DOHH2 (cell line): ENCODE data around the gene HMGN1.

ENCODE experiments used
- H3F3A ChIP-seq: fragments of 200-600 bp; sonication (generic), shearing (Covaris generic); 2 replicates; pipeline ENCODE4 v1.6.0; 2016; ENCODE audit warnings: antibody characterized with exemption, mild to moderate bottlenecking; ENCODE audit not compliant: control insufficient read depth, insufficient read depth
- H3K27ac ChIP-seq: fragments of 200-600 bp; sonication (generic); 2 replicates; pipeline ENCODE4 v1.5.1; 2014; ENCODE audit warnings: low read depth, mild to moderate bottlenecking, low read length, moderate library complexity
- H3K27me3 ChIP-seq: fragments of 200-600 bp; sonication (generic); 2 replicates; pipeline ENCODE4 v1.6.1; 2014; ENCODE audit warnings: mild to moderate bottlenecking, low read length, mixed read lengths; ENCODE audit not compliant: control insufficient read depth
- H3K36me3 ChIP-seq: fragments of 200-600 bp; sonication (generic); 2 replicates; pipeline ENCODE4 v1.6.1; 2014; ENCODE audit warnings: mild to moderate bottlenecking, low read length, moderate library complexity, mixed read lengths; ENCODE audit not compliant: control insufficient read depth
- H3K4me1 ChIP-seq: fragments of 200-600 bp; sonication (generic); 2 replicates; pipeline ENCODE4 v1.6.1; 2014; ENCODE audit warnings: mild to moderate bottlenecking, low read length, mixed read lengths; ENCODE audit not compliant: control insufficient read depth
- H3K4me2 ChIP-seq: fragments of 200-600 bp; sonication (generic); 2 replicates; pipeline ENCODE4 v1.6.0; 2014; ENCODE audit warnings: mild to moderate bottlenecking, low read length, moderate library complexity
- H3K4me3 ChIP-seq: fragments of 200-600 bp; sonication (generic); 2 replicates; pipeline ENCODE4 v1.5.1; 2014; ENCODE audit warnings: mild to moderate bottlenecking, low read length, mixed read lengths
- H3K79me2 ChIP-seq: fragments of 200-600 bp; sonication (generic); 2 replicates; pipeline ENCODE4 v1.6.1; 2014; ENCODE audit warnings: mild to moderate bottlenecking, low read length, mixed read lengths; ENCODE audit not compliant: control insufficient read depth
- H3K9me2 ChIP-seq: fragments of 200-600 bp; sonication (generic); replicated peaks from 2 replicates; pipeline ENCODE4 v1.6.1; 2014; ENCODE audit warnings: mild to moderate bottlenecking, low read length, mixed read lengths; ENCODE audit not compliant: control insufficient read depth
- H3K9me3 ChIP-seq: fragments of 200-600 bp; sonication (generic); 2 replicates; pipeline ENCODE4 v1.6.1; 2014; ENCODE audit warnings: antibody characterized with exemption, low read length, mixed read lengths; ENCODE audit not compliant: control insufficient read depth, insufficient read depth
- H4K20me1 ChIP-seq: fragments of 200-600 bp; sonication (generic); 2 replicates; pipeline ENCODE4 v1.6.0; 2014; ENCODE audit warnings: low read depth, mild to moderate bottlenecking, antibody characterized with exemption, low read length, moderate library complexity; ENCODE audit not compliant: control insufficient read depth, insufficient read depth
- EZH2phosphoT487 ChIP-seq: fragments of 200-600 bp; sonication (generic); IDR thresholded peaks from 2 replicates; pipeline ENCODE4 v1.6.1; 2017; ENCODE audit warnings: borderline replicate concordance, mild to moderate bottlenecking, antibody characterized with exemption, low read length, moderate library complexity, mixed read lengths
- TF ChIP-seq, protein P1 (sequence below): fragments of 200-600 bp; sonication (generic); IDR thresholded peaks from one replicate; pipeline ENCODE4 v1.5.1; 2014; ENCODE audit warnings: antibody characterized with exemption, mild to moderate bottlenecking, low read depth, low read length; ENCODE audit not compliant: poor library complexity, severe bottlenecking

HMGN1 gene

DNA sequence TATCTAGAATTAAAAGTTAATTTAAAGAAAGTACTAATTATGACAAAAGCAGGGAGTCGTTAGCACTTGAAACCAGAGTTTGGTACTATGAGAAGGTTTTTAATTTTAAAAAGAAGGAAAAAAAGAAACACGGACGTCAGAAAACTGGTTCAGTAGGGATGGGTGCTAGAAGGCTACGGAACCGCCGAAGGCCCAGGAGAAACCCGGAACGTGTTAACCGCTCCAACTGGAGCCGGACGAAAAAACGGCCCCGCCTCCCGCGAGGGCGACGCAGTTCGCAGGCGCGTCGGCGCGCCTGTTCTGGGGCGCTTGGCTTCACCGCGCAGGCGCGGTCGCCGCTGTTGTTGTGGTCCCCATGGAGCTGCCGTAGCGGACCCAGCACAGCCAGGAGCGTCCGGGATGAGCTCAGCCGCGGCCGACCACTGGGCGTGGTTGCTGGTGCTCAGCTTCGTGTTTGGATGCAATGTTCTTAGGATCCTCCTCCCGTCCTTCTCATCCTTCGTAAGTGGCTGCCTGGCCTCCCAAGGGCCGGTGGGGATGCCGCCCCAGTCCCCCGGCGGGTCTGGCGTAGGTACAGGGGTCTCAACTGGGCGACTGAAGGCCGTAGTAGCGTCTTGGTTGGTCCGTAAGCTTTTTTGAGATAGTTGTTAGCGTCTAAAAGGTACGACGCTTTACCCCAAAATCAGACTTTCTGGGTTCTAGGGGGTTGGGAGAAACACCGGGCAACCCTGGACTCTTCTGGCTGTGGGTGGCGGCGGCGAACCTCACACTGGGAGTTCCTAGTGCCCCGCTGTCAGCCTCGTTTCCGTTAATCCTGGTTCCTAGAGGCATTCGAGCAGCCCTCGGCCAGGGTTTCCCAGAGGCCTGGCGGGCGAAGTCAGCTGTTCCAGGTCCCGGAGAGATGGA is 31.4 kb upstream of the HMGN1 start:
- Histone ChIP-seq H3F3A (peaks cover 6% of the 10 kb centered on the region), H3K27ac (0 out of 2 replicates have a peak overlapping the region, but pooled peaks have one; percentile 13), H3K4me1 (peaks cover 24% of the 10 kb centered on the region), H3K79me2 (peaks cover 31% of the 10 kb centered on the region), H3K27me3 (no peaks in the 10 kb centered on the region), H3K36me3 (peaks cover 4% of the 10 kb centered on the region; the same call in 1 of the 2 replicates), H3K9me2 (no peaks in the 10 kb centered on the region), H4K20me1 (no peaks in the 10 kb centered on the region), H3K4me2 (peak overlapping the region; percentile 95), H3K4me3 (peak overlapping the region; percentile 94), H3K9me3 (no peaks in the 10 kb centered on the region)
- TF ChIP-seq, protein P1, sequence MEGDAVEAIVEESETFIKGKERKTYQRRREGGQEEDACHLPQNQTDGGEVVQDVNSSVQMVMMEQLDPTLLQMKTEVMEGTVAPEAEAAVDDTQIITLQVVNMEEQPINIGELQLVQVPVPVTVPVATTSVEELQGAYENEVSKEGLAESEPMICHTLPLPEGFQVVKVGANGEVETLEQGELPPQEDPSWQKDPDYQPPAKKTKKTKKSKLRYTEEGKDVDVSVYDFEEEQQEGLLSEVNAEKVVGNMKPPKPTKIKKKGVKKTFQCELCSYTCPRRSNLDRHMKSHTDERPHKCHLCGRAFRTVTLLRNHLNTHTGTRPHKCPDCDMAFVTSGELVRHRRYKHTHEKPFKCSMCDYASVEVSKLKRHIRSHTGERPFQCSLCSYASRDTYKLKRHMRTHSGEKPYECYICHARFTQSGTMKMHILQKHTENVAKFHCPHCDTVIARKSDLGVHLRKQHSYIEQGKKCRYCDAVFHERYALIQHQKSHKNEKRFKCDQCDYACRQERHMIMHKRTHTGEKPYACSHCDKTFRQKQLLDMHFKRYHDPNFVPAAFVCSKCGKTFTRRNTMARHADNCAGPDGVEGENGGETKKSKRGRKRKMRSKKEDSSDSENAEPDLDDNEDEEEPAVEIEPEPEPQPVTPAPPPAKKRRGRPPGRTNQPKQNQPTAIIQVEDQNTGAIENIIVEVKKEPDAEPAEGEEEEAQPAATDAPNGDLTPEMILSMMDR = no peak
- TF ChIP-seq EZH2phosphoT487 = no peak

DNA sequence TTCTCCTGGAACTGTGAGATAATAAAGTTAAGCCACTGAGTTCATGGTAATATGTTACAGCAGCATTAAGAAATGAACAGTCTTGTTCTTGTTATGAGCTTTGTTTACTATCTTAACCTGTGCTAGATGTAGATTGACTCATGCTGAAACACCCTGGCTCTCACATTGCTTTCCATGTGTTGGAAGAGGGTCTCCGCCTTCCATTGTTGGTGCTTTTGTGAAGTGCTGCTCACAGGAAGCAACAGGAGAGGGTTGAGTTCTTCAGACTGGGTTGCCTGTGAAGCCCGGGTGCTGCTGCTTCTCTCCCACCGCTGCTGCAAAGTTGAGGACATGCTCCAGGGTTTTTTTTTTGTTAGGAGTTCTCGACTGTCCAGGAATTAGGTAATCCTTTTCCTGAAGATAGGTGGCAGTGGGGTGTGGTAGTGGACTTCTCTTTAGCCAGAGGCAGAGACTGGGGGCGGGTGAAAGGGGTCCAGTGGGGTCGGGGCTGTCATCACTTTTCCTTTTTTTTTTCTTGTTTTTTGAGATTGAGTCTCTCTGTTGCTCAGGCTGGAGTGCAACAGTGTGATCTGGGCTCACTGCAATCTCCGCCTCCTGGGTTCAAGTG is 28.7 kb upstream of the HMGN1 start:
- no peak overlapping the region for H3K27ac ChIP-seq
- no peak overlapping the region for H3K4me3 ChIP-seq
- H3K79me2 ChIP-seq = peaks cover 23% of the 10 kb centered on the region
- H3K9me2 ChIP-seq = no peaks in the 10 kb centered on the region
- H3K4me1 ChIP-seq = peaks cover 42% of the 10 kb centered on the region
- no peaks in the 10 kb centered on the region for H4K20me1 ChIP-seq
- no peak overlapping the region for H3K4me2 ChIP-seq
- no peaks in the 10 kb centered on the region for H3K9me3 ChIP-seq
- H3K27me3 ChIP-seq = no peaks in the 10 kb centered on the region
- H3F3A ChIP-seq = peaks cover 11% of the 10 kb centered on the region
- H3K36me3 ChIP-seq = no peaks in the 10 kb centered on the region
- TF ChIP-seq, protein P1 = no peak
- no peak for TF ChIP-seq EZH2phosphoT487

DNA sequence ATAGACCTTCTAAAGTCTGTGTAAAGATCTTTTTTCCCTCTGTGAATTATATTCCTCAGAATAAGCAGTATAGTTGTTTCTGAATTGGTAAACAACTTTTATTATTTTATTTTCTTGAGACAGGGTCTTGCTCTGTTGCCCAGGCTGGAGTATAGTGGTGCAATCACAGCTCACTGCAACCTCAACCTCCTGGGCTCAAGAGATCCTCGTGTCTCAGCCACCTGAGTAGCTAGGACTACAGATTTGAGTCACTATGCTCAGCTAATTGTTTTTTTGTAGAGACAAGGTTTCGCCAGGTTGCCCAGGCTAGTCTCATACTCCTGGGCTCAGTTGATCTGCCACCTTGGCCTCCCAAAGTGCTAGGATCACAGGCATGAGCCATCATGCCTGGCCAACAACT is 26.6 kb upstream of the HMGN1 start:
- Histone ChIP-seq H3K27ac (no peak overlapping the region), H3K9me2 (no peaks in the 10 kb centered on the region), H3F3A (peaks cover 11% of the 10 kb centered on the region), H3K4me1 (peaks cover 43% of the 10 kb centered on the region), H3K36me3 (no peaks in the 10 kb centered on the region), H3K4me2 (no peak overlapping the region), H3K79me2 (peaks cover 3% of the 10 kb centered on the region), H3K9me3 (no peaks in the 10 kb centered on the region), H4K20me1 (no peaks in the 10 kb centered on the region), H3K4me3 (no peak overlapping the region), H3K27me3 (no peaks in the 10 kb centered on the region)
- TF ChIP-seq, protein P1 = no peak
- no peak for TF ChIP-seq EZH2phosphoT487
